GM23338 (cell line): ENCODE results near the gene MCCC1. TPM values are rescaled to one million over a fixed set of nuclear protein-coding genes. Genes with fewer than 3 reads are reported as not detected.

Experiments used
- ATAC-seq: fragments of 200-7000 bp; cut with Tn5 transposase; 3 replicates; pipeline ENCODE4 v1.9.1; 2020
- DNase-seq: peaks from one replicate; pipeline ENCODE4 v3.0.0-alpha.2; 2015; ENCODE audit warnings: low spot score
- H2AFZ ChIP-seq: fragments of 200-600 bp; sonication (generic); 2 replicates; pipeline ENCODE4 v1.8.0; 2016; ENCODE audit warnings: antibody characterized with exemption, mild to moderate bottlenecking, moderate library complexity
- H3F3A ChIP-seq: fragments of 200-600 bp; sonication (generic); replicated peaks from 2 replicates; pipeline ENCODE4 v1.8.0; 2017; ENCODE audit warnings: antibody characterized with exemption, mixed run types, low read depth
- H3K27ac ChIP-seq: fragments of 200-600 bp; sonication (generic); 2 replicates; pipeline ENCODE4 v1.6.1; 2016; ENCODE audit warnings: low read depth
- H3K27me3 ChIP-seq: fragments of 200-600 bp; sonication (generic); 2 replicates; pipeline ENCODE4 v1.8.0; 2016; ENCODE audit warnings: mild to moderate bottlenecking, mixed run types, moderate library complexity; ENCODE audit not compliant: insufficient read depth
- H3K36me3 ChIP-seq: fragments of 200-600 bp; sonication (generic); 2 replicates; pipeline ENCODE4 v1.8.0; 2016; ENCODE audit warnings: mild to moderate bottlenecking; ENCODE audit not compliant: insufficient read depth
- H3K4me1 ChIP-seq: fragments of 200-600 bp; sonication (generic); 2 replicates; pipeline ENCODE4 v1.8.0; 2016; ENCODE audit warnings: mild to moderate bottlenecking, moderate library complexity; ENCODE audit not compliant: insufficient read depth
- H3K4me2 ChIP-seq: fragments of 200-600 bp; sonication (generic); 2 replicates; pipeline ENCODE4 v1.7.1; 2017; ENCODE audit warnings: mixed run types
- H3K4me3 ChIP-seq: fragments of 200-600 bp; sonication (generic); 2 replicates; pipeline ENCODE4 v1.6.1; 2016; ENCODE audit warnings: mixed run types
- H3K79me2 ChIP-seq: fragments of 200-600 bp; sonication (generic); replicated peaks from 2 replicates; pipeline ENCODE4 v1.8.0; 2017; ENCODE audit warnings: mild to moderate bottlenecking; ENCODE audit not compliant: insufficient read depth
- H3K9me2 ChIP-seq: fragments of 200-600 bp; sonication (generic); 2 replicates; pipeline ENCODE4 v1.8.0; 2017; ENCODE audit not compliant: insufficient read depth
- H4K20me1 ChIP-seq: fragments of 200-600 bp; sonication (generic); replicated peaks from 2 replicates; pipeline ENCODE4 v1.8.0; 2017; ENCODE audit warnings: mild to moderate bottlenecking; ENCODE audit not compliant: insufficient read depth
- H3K27ac Mint-ChIP-seq: 2 replicates; pipeline ENCODE4 v1.8.0; 2020; ENCODE audit warnings: inconsistent platforms, mild to moderate bottlenecking, moderate library complexity, mixed read lengths
- H3K27me3 Mint-ChIP-seq: 3 replicates; pipeline ENCODE4 v1.8.0; 2022; ENCODE audit warnings: low read depth, mild to moderate bottlenecking, moderate library complexity, mixed read lengths, inconsistent platforms; ENCODE audit not compliant: insufficient read depth, poor library complexity
- H3K36me3 Mint-ChIP-seq: 3 replicates; pipeline ENCODE4 v1.8.0; 2021; ENCODE audit warnings: low read depth, mild to moderate bottlenecking, inconsistent platforms, moderate library complexity, mixed read lengths
- H3K4me1 Mint-ChIP-seq: 3 replicates; pipeline ENCODE4 v1.8.0; 2020; ENCODE audit warnings: mild to moderate bottlenecking, inconsistent platforms, mixed read lengths
- H3K4me3 Mint-ChIP-seq: 3 replicates; pipeline ENCODE4 v1.8.0; 2021; ENCODE audit warnings: moderate library complexity, mild to moderate bottlenecking, inconsistent platforms, mixed read lengths
- H3K9me3 Mint-ChIP-seq: 3 replicates; pipeline ENCODE4 v1.8.0; 2020; ENCODE audit warnings: moderate library complexity, mild to moderate bottlenecking, inconsistent platforms, mixed read lengths
- CREB1 ChIP-seq: fragments of 250-450 bp; sonication (Bioruptor Pico); IDR thresholded peaks from 2 replicates; pipeline ENCODE4 v1.5.0; 2020; ENCODE audit warnings: low read depth, mild to moderate bottlenecking, moderate library complexity
- CTCF ChIP-seq, 2 experiments: fragments of 200-600 bp in 1 of 2; sonication (generic) in 1 of 2; conservative IDR thresholded peaks; 2 replicates each; pipeline versions ENCODE4 v1.5.1 to v1.6.1; 2016 to 2017; ENCODE audit warnings: antibody characterized with exemption in 2 of 2, low read depth in 2 of 2, mild to moderate bottlenecking in 2 of 2, moderate library complexity in 1 of 2
- ETS1 ChIP-seq: IDR thresholded peaks from 2 replicates; pipeline ENCODE4 v1.6.1; 2016; ENCODE audit warnings: antibody characterized with exemption
- EZH2phosphoT487 ChIP-seq: fragments of 200-600 bp; sonication (generic); IDR thresholded peaks from one replicate; pipeline ENCODE4 v1.8.1; 2018; ENCODE audit warnings: antibody characterized with exemption; ENCODE audit not compliant: unreplicated experiment
- JUNB ChIP-seq: IDR thresholded peaks from one replicate; pipeline ENCODE4 v1.6.1; 2016; ENCODE audit warnings: antibody characterized with exemption; ENCODE audit not compliant: unreplicated experiment
- NANOG ChIP-seq: IDR thresholded peaks from 2 replicates; pipeline ENCODE4 v1.6.1; 2016; ENCODE audit warnings: antibody characterized with exemption, borderline replicate concordance
- POLR2AphosphoS5 ChIP-seq: IDR thresholded peaks from 2 replicates; pipeline ENCODE4 v1.6.1; 2016; ENCODE audit warnings: antibody characterized with exemption, low read depth
- REST ChIP-seq: IDR thresholded peaks from one replicate; pipeline ENCODE4 v1.6.1; 2018; ENCODE audit warnings: antibody characterized with exemption; ENCODE audit not compliant: unreplicated experiment
- STAT1 ChIP-seq: IDR thresholded peaks from one replicate; pipeline ENCODE4 v1.6.1; 2016; ENCODE audit warnings: antibody characterized with exemption; ENCODE audit not compliant: unreplicated experiment
- ZNF114 ChIP-seq: fragments of 250-450 bp; sonication (Bioruptor Pico); IDR thresholded peaks from 2 replicates; pipeline ENCODE4 v1.5.0; 2020; ENCODE audit warnings: mild to moderate bottlenecking, moderate library complexity
- ZNF331 ChIP-seq: fragments of 250-450 bp; sonication (Bioruptor Pico); IDR thresholded peaks from 2 replicates; pipeline ENCODE4 v1.5.0; 2020; ENCODE audit warnings: low read depth, mild to moderate bottlenecking, moderate library complexity
- ZNF462 ChIP-seq: fragments of 250-450 bp; sonication (Bioruptor Pico); IDR thresholded peaks from 2 replicates; pipeline ENCODE4 v1.5.0; 2020; ENCODE audit warnings: mild to moderate bottlenecking, moderate library complexity
- polyA plus RNA-seq: library from polyadenylated mRNA; unstranded; fragments of >200 nt; fragmentation: Nextera tagmentation; extraction: Ambion mirVana; gene quantifications from 2 replicates; pipeline ENCODE4 v1.2.1, GENCODE V29; 2016
- total RNA-seq: library from RNA; depleted of rRNA; stranded (reverse); fragments of >200 nt; shearing (Covaris generic); gene quantifications from 2 replicates; pipeline ENCODE4 v1.2.3, GENCODE V29; 2014

Gene MCCC1
- total and polyA plus RNA-seq, 2 experiments from 2014 or later, result 20.2 to 24.2 TPM

- TF ChIP-seq REST (no peak), STAT1 (no peak), POLR2AphosphoS5 (no peak), ZNF331 (CRISPR knock-in tag) (no peak), NANOG (no peak), JUNB (no peak), EZH2phosphoT487 (no peak), ETS1 (no peak), ZNF462 (no peak), ZNF114 (CRISPR knock-in tag) (no peak), CTCF (conservative IDR thresholded peaks at IDR 0.05; ENCODE audit: low read depth in 2 of 2) (no peak), CREB1 (CRISPR knock-in tag) (no peak)
- Histone ChIP-seq H3F3A (no peaks in the 10 kb centered on the region), H2AFZ (no peak overlapping the region), H3K4me1 (no peaks in the 10 kb centered on the region), H3K27me3 (no peaks in the 10 kb centered on the region), H3K36me3 (peaks cover 12% of the 10 kb centered on the region), H3K79me2 (no peaks in the 10 kb centered on the region), H3K27ac (no peak overlapping the region), H3K4me3 (no peak overlapping the region), H3K4me2 (no peak overlapping the region), H3K9me2 (no peaks in the 10 kb centered on the region; the same call in 1 of the 2 replicates), H4K20me1 (no peaks in the 10 kb centered on the region)
- Mint-ChIP-seq H3K36me3 (peaks cover 58% of the 10 kb centered on the region), H3K4me3 (no peak overlapping the region), H3K27me3 (no peaks in the 10 kb centered on the region), H3K27ac (no peak overlapping the region), H3K4me1 (no peaks in the 10 kb centered on the region), H3K9me3 (peaks cover 20% of the 10 kb centered on the region)
- ATAC-seq (no peak), DNase-seq (no peak)
Measured at GRCh38 chr3:183073839-183074238, 25.5 kb downstream of the MCCC1 start.
